ENCODE measurements around the gene PDK1. TPM values are rescaled to one million over a fixed set of nuclear protein-coding genes. Genes with fewer than 3 reads are reported as not detected.
A peak's percentile ranks its signal among the peaks of the same experiment; 100 is the strongest.

The PDK1 gene
- polyA plus RNA-seq, 2 of the 4 experiments (the other 2 are of a cell fraction), result 1.2 to 12.9 TPM

DNA sequence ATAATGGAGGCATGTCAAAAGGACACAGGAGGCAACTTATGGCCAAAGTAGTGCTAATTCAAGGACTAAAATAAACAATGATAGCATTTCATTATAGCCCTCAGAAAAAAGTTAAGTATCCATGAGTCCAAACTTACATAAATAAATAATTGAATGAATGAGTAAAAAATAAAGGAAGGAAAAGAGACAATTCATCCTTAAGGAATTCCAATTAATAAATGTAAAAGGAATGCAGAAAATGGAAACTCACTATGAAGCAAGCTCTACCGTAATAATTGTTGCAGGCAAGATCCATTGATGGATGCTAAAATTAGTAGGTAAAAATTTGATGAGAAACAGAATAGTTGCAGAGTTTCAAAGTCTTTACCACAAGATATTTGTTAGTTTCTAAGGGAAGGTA, 91.5 kb downstream of the PDK1 start (continued):
- TF ChIP-seq KDM1A (IDR thresholded peaks at IDR 0.05; ENCODE audit: low read depth) (no peak), HOXB13 (CRISPR knock-in tag; IDR thresholded peaks at IDR 0.05; ENCODE audit: low read depth) (no peak), ESRRA (IDR thresholded peaks at IDR 0.05; ENCODE audit: borderline replicate concordance, low read length) (no peak)

DNA sequence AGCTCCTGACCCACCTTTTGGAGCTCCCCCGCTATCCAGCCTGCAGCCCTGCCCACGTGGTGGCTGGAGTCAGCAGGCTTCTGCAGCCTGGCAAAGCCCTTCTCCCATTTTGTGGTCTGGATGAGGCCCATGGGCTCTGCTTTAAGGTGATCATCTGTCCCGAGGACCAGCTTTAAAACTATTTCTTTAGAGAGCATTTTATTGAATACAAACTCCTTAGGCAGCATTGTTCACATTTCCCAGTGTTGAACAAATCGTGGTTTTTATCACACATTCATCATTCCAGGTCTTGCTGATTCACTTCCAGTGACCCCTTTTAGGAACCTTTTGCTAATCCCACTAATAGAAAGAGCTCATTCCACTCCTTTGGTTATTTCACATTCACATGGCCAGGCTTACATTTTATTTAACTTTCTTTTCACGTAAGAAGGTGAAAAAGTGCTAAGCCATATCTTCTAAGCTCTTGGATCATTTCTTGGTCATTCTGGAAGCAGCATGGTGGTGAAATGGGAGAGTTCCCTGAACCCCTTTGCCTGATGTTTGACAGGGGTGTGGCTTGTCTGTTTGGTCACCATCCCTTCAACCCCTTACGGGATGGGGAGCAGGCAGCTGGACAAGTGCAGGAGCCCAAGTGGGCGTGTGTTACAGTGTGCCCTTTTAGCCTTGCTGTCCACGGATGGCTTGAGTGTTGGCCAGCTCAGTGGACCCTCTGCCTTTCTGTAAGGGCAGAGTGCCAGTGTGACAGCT, 99.4 kb downstream of the PDK1 start:
- peak overlapping the region in 1 of 2 experiments; percentile 0; a peak in 1 of 6 replicates for H3K27ac ChIP-seq
- 57% methylated on average over 8 of the region's 8 CpGs for WGBS (ENCODE audit: missing lambda C conversion rate)
- DNase-seq (ENCODE audit: low read depth in 1 of 2, low spot score in 1 of 2) (no peak), ATAC-seq (peak in 1 of 2 experiments; percentile 40; a peak in 2 of 6 replicates), FAIRE-seq (no peak)
- no peaks in the 10 kb centered on the region for H3K9me3 ChIP-seq
- no peak overlapping the region for H3K4me3 ChIP-seq
- ChIA-PET CTCF (interaction anchor here (1.2 to 1.8 kb wide), 2 partner anchors 55 to 367 kb away, joined by 3 to 8 read pairs; no protein-coding TSS in a partner anchor), POLR2A (no interaction called here)
- TF ChIP-seq CEBPB (IDR thresholded peaks at IDR 0.05) (no peak), BHLHE40 (IDR thresholded peaks at IDR 0.05; ENCODE audit: low read depth, low read length) (no peak), ZSCAN20 (CRISPR knock-in tag; IDR thresholded peaks at IDR 0.05) (no peak), NFE2L2 (conservative IDR thresholded peaks at IDR 0.05; ENCODE audit: low read length) (no peak), RNF2 (IDR thresholded peaks at IDR 0.05; ENCODE audit: borderline replicate concordance, low read depth) (no peak), KDM5A (IDR thresholded peaks at IDR 0.05) (no peak), FOSB (CRISPR knock-in tag; IDR thresholded peaks at IDR 0.05) (no peak), FOSL2 (IDR thresholded peaks at IDR 0.05) (no peak), FOSL2 (CRISPR knock-in tag; IDR thresholded peaks at IDR 0.05) (no peak)
- no peak overlapping the region for H3K4me2 ChIP-seq
- H3K4me1 ChIP-seq, result 0 out of 3 replicates have a peak, but pooled peaks cover 6% of the 10 kb centered on the region

DNA sequence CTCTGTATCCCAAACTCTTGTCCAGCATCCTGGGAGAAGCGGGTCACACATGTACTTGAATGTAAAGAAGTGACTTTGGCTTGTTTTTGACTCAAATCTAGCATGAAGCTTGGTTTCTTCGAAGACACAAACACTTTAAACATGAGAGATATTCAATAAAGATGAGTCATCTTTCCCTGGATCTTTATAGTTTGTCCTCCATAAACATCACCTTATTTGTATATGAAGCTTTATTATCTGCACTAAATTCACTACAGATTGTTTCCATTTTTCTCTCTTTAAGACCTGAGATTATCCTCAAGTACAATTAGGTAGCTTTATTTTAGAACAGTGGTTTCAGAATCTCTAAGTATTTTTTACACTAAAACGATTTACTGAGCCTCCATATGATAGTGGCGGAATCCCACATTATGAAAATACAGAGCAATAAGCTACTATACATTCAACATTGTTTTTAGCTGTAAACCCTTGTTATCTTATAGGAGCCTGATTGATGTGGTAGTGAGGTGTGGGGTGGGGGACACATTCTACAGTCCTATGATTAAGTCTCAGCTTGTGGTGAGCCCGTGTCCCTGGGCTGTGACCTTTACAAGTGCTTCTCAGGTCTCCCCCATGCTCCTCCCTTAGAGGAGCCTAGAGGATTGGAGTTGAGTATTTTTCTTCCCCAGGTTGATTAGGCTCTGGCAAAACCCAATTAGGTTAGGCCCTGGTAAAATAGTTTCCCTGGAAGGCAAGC, 100.1 kb downstream of the PDK1 start:
- H3K4me1 ChIP-seq, result 0 out of 3 replicates have a peak, but pooled peaks cover 6% of the 10 kb centered on the region
- H3K4me2 ChIP-seq, result no peak overlapping the region
- FAIRE-seq, result no peak
- POLR2A ChIA-PET, result no interaction called here
- H3K9me3 ChIP-seq, result no peaks in the 10 kb centered on the region
- 67% methylated on average over 5 of the region's 5 CpGs for WGBS (ENCODE audit: missing lambda C conversion rate)
- DNase-seq (ENCODE audit: low read depth in 1 of 2, low spot score in 1 of 2), result no peak
- no peak overlapping the region for H3K27ac ChIP-seq
- TF ChIP-seq FOSL2 (IDR thresholded peaks at IDR 0.05) (no peak), FOSL2 (CRISPR knock-in tag; IDR thresholded peaks at IDR 0.05) (peak; percentile 62; the same call in 1 of the 2 replicates), MAFK (IDR thresholded peaks at IDR 0.05; ENCODE audit: partially characterized antibody) (no peak)
- CTCF ChIA-PET, result interaction anchor here (1.2 to 1.8 kb wide), 2 partner anchors 55 to 366 kb away, joined by 3 to 8 read pairs; no protein-coding TSS in a partner anchor
- ATAC-seq, result no peak
- H3K4me3 ChIP-seq, result no peak overlapping the region

Small RNAs within 50 kb of the gene (small RNA-seq; reads per million reads assigned to genes)
- gene RF00019, result 0 reads per million in 6 experiments

Other genes with a start within 250 kb of the PDK1 start
- gene ITGA6, start 128.5 kb upstream of the PDK1 start, polyA plus RNA-seq (2011; rRNA removed), result 27.7 and 41.0 TPM in 2 replicates
- 24.4 to 27.5 TPM (median 25.7 TPM) in 3 replicates for gene ITGA6, start 128.5 kb upstream of the PDK1 start, polyA plus RNA-seq (2017; fragmentation: RNase III; extraction: RNeasy Plus Mini Kit Qiagen cat#74134 plus additional on column Dnase treatment)
- 0.73 and 1.1 TPM in 2 replicates for gene RAPGEF4, start 179.8 kb downstream of the PDK1 start, polyA plus RNA-seq (2011; rRNA removed)
- gene RAPGEF4, start 179.8 kb downstream of the PDK1 start, polyA plus RNA-seq (2017; fragmentation: RNase III; extraction: RNeasy Plus Mini Kit Qiagen cat#74134 plus additional on column Dnase treatment), result 0.08 to 0.29 TPM (median 0.18 TPM) in 3 replicates

Data from A549 (cell line).